ENCODE measurements around the gene TSTD1.

DNA sequence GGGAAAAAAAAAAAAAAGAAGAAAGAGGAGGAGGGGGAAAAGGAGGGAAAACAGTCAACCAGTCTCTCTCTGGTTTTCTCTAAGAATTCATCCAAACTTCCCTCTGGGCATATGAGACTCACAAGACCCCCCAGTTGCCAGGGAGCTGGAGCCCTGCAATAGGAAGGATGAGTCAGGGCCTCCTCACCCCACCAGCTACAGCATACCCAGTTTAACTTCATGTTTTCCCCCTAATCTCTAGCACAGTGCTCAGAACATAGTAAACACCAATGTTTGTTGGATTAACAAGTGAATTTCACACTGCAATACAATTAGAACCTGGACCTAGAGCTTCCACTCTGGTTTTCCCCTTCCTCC is 25.7 kb downstream of the TSTD1 start:
- no peak for TF ChIP-seq ZNF274 (IDR thresholded peaks at IDR 0.05; ENCODE audit: low read depth, low read length)
- no peak for TF ChIP-seq SUZ12 (IDR thresholded peaks at IDR 0.05; ENCODE audit: extremely low read depth, insufficient read depth, insufficient read length)
